PC-3 (cell line): ENCODE measurements around the gene LCE1E. TPM values are rescaled to one million over a fixed set of nuclear protein-coding genes. Genes with fewer than 3 reads are reported as not detected.

Source experiments
- ATAC-seq: fragments of 200-7000 bp; cut with Tn5 transposase; 2 replicates; pipeline ENCODE4 v1.9.1; 2020; ENCODE audit warnings: mild to moderate bottlenecking, moderate library complexity
- BruUV-seq: library from RNA; stranded (reverse); fragments of 400-500 nt; replicated peaks from 2 replicates; lab custom pipeline; 2021; lab: Mats Ljungman, UMichigan
- CTCF ChIA-PET: fragments of 300-600 bp; sonication (Branson Sonifier 250); formaldehyde crosslinking; loops from one replicate; lab custom pipeline; 2022; ENCODE audit warnings: antibody characterized with exemption; lab: Charles Lee
- POLR2A ChIA-PET: fragments of 300-600 bp; sonication (Branson Sonifier 250); formaldehyde crosslinking; loops from one replicate; lab custom pipeline; 2022; ENCODE audit warnings: antibody characterized with exemption; ENCODE audit not compliant: unreplicated experiment; lab: Charles Lee
- DNase-seq: peaks from one replicate; pipeline ENCODE4 v3.0.0-alpha.2; 2015
- H2AFZ ChIP-seq: fragments of 300-600 bp; sonication (generic); 2 replicates; pipeline ENCODE4 v1.6.0; 2016; ENCODE audit warnings: antibody characterized with exemption, low read length
- H3F3A ChIP-seq: fragments of 300-600 bp; sonication (generic); one replicate; pipeline ENCODE4 v1.6.0; 2017; ENCODE audit warnings: antibody characterized with exemption, low read length, control low read depth, mild to moderate bottlenecking; ENCODE audit not compliant: unreplicated experiment
- H3K27ac ChIP-seq: fragments of 300-600 bp; sonication (generic); 2 replicates; pipeline ENCODE4 v1.5.1; 2016; ENCODE audit warnings: mild to moderate bottlenecking, low read length
- H3K27me3 ChIP-seq: fragments of 300-600 bp; sonication (generic); 2 replicates; pipeline ENCODE4 v1.6.1; 2016; ENCODE audit warnings: low read length, mixed read lengths
- H3K36me3 ChIP-seq: fragments of 300-600 bp; sonication (generic); 2 replicates; pipeline ENCODE4 v1.6.1; 2016; ENCODE audit warnings: low read depth, mixed run types, low read length, mixed read lengths
- H3K4me1 ChIP-seq: fragments of 300-600 bp; sonication (generic); 2 replicates; pipeline ENCODE4 v1.5.1; 2016; ENCODE audit warnings: low read length; ENCODE audit not compliant: insufficient read depth
- H3K4me2 ChIP-seq: fragments of 300-600 bp; sonication (generic); 2 replicates; pipeline ENCODE4 v1.6.0; 2016; ENCODE audit warnings: low read length
- H3K4me3 ChIP-seq: fragments of 300-600 bp; sonication (generic); 2 replicates; pipeline ENCODE4 v1.5.1; 2016; ENCODE audit warnings: mild to moderate bottlenecking, low read length, mixed read lengths
- H3K79me2 ChIP-seq: fragments of 300-600 bp; sonication (generic); 2 replicates; pipeline ENCODE4 v1.6.1; 2017; ENCODE audit warnings: low read length, mixed read lengths
- H3K9ac ChIP-seq: fragments of 300-600 bp; sonication (generic); 2 replicates; pipeline ENCODE4 v1.6.0; 2016; ENCODE audit warnings: mild to moderate bottlenecking, low read length
- H3K9me2 ChIP-seq: fragments of 300-600 bp; sonication (generic); replicated peaks from 2 replicates; pipeline ENCODE4 v1.6.1; 2016; ENCODE audit warnings: mixed run types, low read length, mixed read lengths
- H3K9me3 ChIP-seq: fragments of 300-600 bp; sonication (generic); 2 replicates; pipeline ENCODE4 v1.6.1; 2016; ENCODE audit warnings: low read length, mixed read lengths
- H4K20me1 ChIP-seq: fragments of 300-600 bp; sonication (generic); 2 replicates; pipeline ENCODE4 v1.6.1; 2016; ENCODE audit warnings: low read length, mixed read lengths
- CTCF ChIP-seq: fragments of 300-600 bp; sonication (generic); conservative IDR thresholded peaks from 2 replicates; pipeline ENCODE4 v1.5.1; 2017; ENCODE audit warnings: antibody characterized with exemption, low read depth, mild to moderate bottlenecking, low read length
- EZH2 ChIP-seq: fragments of 300-600 bp; sonication (generic); IDR thresholded peaks from one replicate; pipeline ENCODE4 v1.6.1; 2017; ENCODE audit warnings: antibody characterized with exemption, mild to moderate bottlenecking, low read length; ENCODE audit not compliant: unreplicated experiment
- EZH2phosphoT487 ChIP-seq: fragments of 300-600 bp; sonication (generic); IDR thresholded peaks from 2 replicates; pipeline ENCODE4 v1.6.1; 2018; ENCODE audit warnings: mild to moderate bottlenecking, antibody characterized with exemption, low read length, borderline replicate concordance
- intact Hi-C: fragments of 100-400 bp; cut with micrococcal nuclease; formaldehyde crosslinking; loops from 2 replicates; pipeline ENCODE4 v1.9.0; 2023
- total RNA-seq: library from RNA; depleted of rRNA; stranded (reverse); fragments of >200 nt; gene quantifications from 2 replicates; pipeline ENCODE4 v1.2.3, GENCODE V29; 2014

LCE1E gene
- total RNA-seq, 1 experiment from 2014 or later: not detected

- Histone ChIP-seq H3K9me3 (no peaks in the 10 kb centered on the region), H3K79me2 (no peaks in the 10 kb centered on the region), H3K9me2 (no peaks in the 10 kb centered on the region), H3K27me3 (no peaks in the 10 kb centered on the region), H2AFZ (no peak overlapping the region), H3K36me3 (no peaks in the 10 kb centered on the region), H3K4me1 (peaks cover 13% of the 10 kb centered on the region), H3K4me3 (no peak overlapping the region), H3F3A (no peaks in the 10 kb centered on the region), H3K4me2 (no peak overlapping the region), H3K9ac (no peak overlapping the region), H3K27ac (no peak overlapping the region), H4K20me1 (no peaks in the 10 kb centered on the region)
- ATAC-seq (no peak), DNase-seq (peak; percentile 35)
- CTCF ChIA-PET: no interaction called here
- BruUV-seq: no TSS peak
- intact Hi-C loops: no loop called here
- POLR2A ChIA-PET: no interaction called here
- TF ChIP-seq CTCF (no peak), EZH2phosphoT487 (no peak), EZH2 (no peak)
Measured at GRCh38 chr1:152741656-152742055, 44.4 kb upstream of the LCE1E start.

DNA sequence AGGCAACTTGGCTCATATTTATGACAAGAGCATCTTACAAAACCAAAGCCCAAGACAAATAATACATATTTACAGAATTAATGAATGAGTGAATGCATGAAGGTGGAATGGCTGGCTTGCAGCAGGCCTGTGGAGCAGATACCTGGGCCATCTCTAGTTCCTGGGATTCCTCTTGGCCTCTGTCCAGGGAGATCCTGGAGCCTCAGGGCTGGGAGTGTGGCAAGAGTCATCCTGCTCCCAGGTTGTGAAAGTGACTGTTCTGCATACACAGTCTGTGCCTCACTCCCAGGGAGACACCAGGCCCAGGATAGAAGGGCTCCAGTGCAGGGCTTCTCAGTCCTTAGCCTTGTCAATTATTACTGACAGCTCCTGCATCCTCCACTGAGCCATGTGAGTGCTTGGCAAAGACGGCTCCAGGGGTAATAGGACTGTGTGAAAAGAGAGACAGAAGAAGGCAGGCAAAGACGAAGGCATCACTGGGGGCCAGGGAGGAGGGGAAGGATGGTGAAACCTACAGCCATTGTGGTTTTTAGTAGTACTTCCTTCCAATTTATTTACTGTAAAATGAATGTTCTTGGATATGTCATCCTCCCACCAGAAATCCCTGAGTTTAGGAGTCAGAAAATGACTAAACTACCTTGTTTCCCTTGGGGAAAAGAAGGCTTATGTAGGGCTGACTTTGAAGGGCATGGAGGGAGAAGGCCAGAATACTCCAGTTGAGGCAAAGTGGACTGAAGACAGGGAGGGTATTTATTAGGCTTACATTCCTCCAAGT is 42.5 kb upstream of the LCE1E start:
- intact Hi-C loops: no loop called here
- no peaks in the 10 kb centered on the region for H3K9me3 ChIP-seq
- no peaks in the 10 kb centered on the region for H3F3A ChIP-seq
- no peaks in the 10 kb centered on the region for H3K27me3 ChIP-seq
- H2AFZ ChIP-seq: no peak overlapping the region
- no TSS peak for BruUV-seq
- no peak overlapping the region for H3K4me2 ChIP-seq
- no peaks in the 10 kb centered on the region for H3K79me2 ChIP-seq
- H3K27ac ChIP-seq: no peak overlapping the region
- H3K4me1 ChIP-seq: peaks cover 13% of the 10 kb centered on the region
- CTCF ChIA-PET: no interaction called here
- H4K20me1 ChIP-seq: no peaks in the 10 kb centered on the region
- H3K4me3 ChIP-seq: no peak overlapping the region
- ATAC-seq (no peak), DNase-seq (peak; percentile 63)
- no peaks in the 10 kb centered on the region for H3K9me2 ChIP-seq
- TF ChIP-seq CTCF (no peak), EZH2phosphoT487 (no peak), EZH2 (no peak)
- POLR2A ChIA-PET: no interaction called here
- H3K9ac ChIP-seq: no peak overlapping the region
- H3K36me3 ChIP-seq: no peaks in the 10 kb centered on the region

DNA sequence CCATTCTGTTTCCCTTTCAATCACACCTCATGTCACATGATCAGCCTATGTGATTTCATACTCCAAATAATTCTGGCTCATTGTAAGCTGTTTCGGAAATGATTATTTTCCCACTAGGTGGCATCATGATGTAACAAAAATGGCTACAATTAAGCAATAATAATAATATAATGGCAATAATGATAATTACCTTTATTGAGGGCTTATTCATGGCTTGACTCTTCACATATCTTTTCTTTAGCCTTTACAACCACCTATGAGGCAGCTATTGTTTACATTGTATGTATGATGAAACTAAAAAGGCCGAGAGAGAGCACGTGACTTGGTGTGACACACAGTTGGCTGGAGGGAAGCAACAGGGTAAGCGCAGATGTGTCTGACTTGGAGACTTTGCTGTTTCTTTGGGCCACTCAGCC is 40.8 kb upstream of the LCE1E start:
- Histone ChIP-seq H3K36me3 (no peaks in the 10 kb centered on the region), H3K9ac (no peak overlapping the region), H3K4me1 (peaks cover 13% of the 10 kb centered on the region), H2AFZ (no peak overlapping the region), H3K27ac (no peak overlapping the region), H3K4me3 (no peak overlapping the region), H3F3A (no peaks in the 10 kb centered on the region), H3K9me3 (no peaks in the 10 kb centered on the region), H3K79me2 (no peaks in the 10 kb centered on the region), H3K4me2 (no peak overlapping the region), H3K27me3 (peaks cover 3% of the 10 kb centered on the region; the same call in 1 of the 2 replicates), H4K20me1 (no peaks in the 10 kb centered on the region), H3K9me2 (no peaks in the 10 kb centered on the region)
- no peak for TF ChIP-seq EZH2
- peak; percentile 47 for TF ChIP-seq CTCF
- intact Hi-C loops: no loop called here
- DNase-seq (peak; percentile 65), ATAC-seq (no peak)
- CTCF ChIA-PET: no interaction called here
- POLR2A ChIA-PET: no interaction called here
- no TSS peak for BruUV-seq
